H1 (cell line): ENCODE measurements around the gene SEMA3F. TPM values are rescaled to one million over a fixed set of nuclear protein-coding genes. Genes with fewer than 3 reads are reported as not detected.

Experiments
- CTCF ChIA-PET: fragments of 300-600 bp; sonication (Branson Sonifier 250); formaldehyde crosslinking; loops from one replicate; lab custom pipeline; 2021; ENCODE audit not compliant: partially characterized antibody; lab: Charles Lee
- POLR2A ChIA-PET: fragments of 300-600 bp; sonication (Branson Sonifier 250); formaldehyde crosslinking; loops from one replicate; lab custom pipeline; 2021; ENCODE audit warnings: inconsistent platforms; ENCODE audit not compliant: partially characterized antibody; lab: Charles Lee
- DNase-seq, 2 experiments: peaks; one replicate each; pipeline versions ENCODE4 v3.0.0 to v3.0.0-alpha.2; 2010 to 2022; ENCODE audit warnings: low spot score in 2 of 2, low read depth in 1 of 2, mixed read lengths in 1 of 2
- FAIRE-seq: peaks from 2 replicates; lab custom pipeline; 2011; peaks lifted over from hg19 to GRCh38; lab: Jason Lieb, UNC
- H2AFZ ChIP-seq: 2 replicates; pipeline ENCODE4 v1.8.1; 2012; ENCODE audit warnings: low read length, inconsistent platforms
- H2AK5ac ChIP-seq: 2 replicates; pipeline ENCODE4 v1.6.1; 2013; ENCODE audit warnings: low read depth, low read length
- H2BK120ac ChIP-seq: replicated peaks from 2 replicates; pipeline ENCODE3; 2013; ENCODE audit warnings: low read depth, low read length, inconsistent platforms
- H2BK12ac ChIP-seq: 2 replicates; pipeline ENCODE4 v1.6.1; 2013; ENCODE audit warnings: low read depth, low read length
- H2BK15ac ChIP-seq: 2 replicates; pipeline ENCODE4 v1.6.1; 2013; ENCODE audit warnings: low read length
- H2BK20ac ChIP-seq: 2 replicates; pipeline ENCODE4 v1.6.1; 2013; ENCODE audit warnings: low read length
- H2BK5ac ChIP-seq: 2 replicates; pipeline ENCODE4 v1.6.1; 2013; ENCODE audit warnings: low read depth, low read length
- H3K14ac ChIP-seq: 2 replicates; pipeline ENCODE4 v1.6.1; 2013; ENCODE audit warnings: inconsistent platforms; ENCODE audit not compliant: insufficient read length
- H3K18ac ChIP-seq: 2 replicates; pipeline ENCODE4 v1.6.1; 2013; ENCODE audit warnings: low read length; ENCODE audit errors: extremely low read depth
- H3K23ac ChIP-seq: 2 replicates; pipeline ENCODE4 v1.6.1; 2013; ENCODE audit warnings: inconsistent platforms; ENCODE audit not compliant: insufficient read length
- H3K23me2 ChIP-seq: 2 replicates; pipeline ENCODE4 v1.6.1; 2013; ENCODE audit warnings: low read depth, low read length
- H3K27ac ChIP-seq: 2 replicates; pipeline ENCODE4 v1.6.1; 2011; ENCODE audit warnings: low read depth, low read length, inconsistent platforms
- H3K27me3 ChIP-seq, 4 experiments: replicated peaks in 1 of 4; 1 replicate in 1 of 4; 2 replicates in 3 of 4; pipeline versions ENCODE4 v1.6.1 to v1.8.1; 2011 to 2013; ENCODE audit warnings: low read length in 3 of 4, mild to moderate bottlenecking in 3 of 4, inconsistent platforms in 2 of 4, mixed read lengths in 2 of 4, moderate library complexity in 1 of 4; ENCODE audit not compliant: control insufficient read depth in 3 of 4, insufficient read depth in 3 of 4; ENCODE audit errors: extremely low read depth in 1 of 4
- H3K36me3 ChIP-seq, 4 experiments: 2 replicates each; pipeline versions ENCODE4 v1.6.1 to v1.8.1; 2011 to 2013; ENCODE audit warnings: mild to moderate bottlenecking in 4 of 4, low read length in 3 of 4, moderate library complexity in 2 of 4, control low read depth in 1 of 4, inconsistent platforms in 1 of 4; ENCODE audit not compliant: insufficient read depth in 4 of 4, control insufficient read depth in 2 of 4
- H3K4ac ChIP-seq: replicated peaks from 2 replicates; pipeline ENCODE3; 2013; ENCODE audit warnings: low read length, low read depth, mixed read lengths, inconsistent platforms; ENCODE audit not compliant: insufficient read length
- H3K4me1 ChIP-seq, 4 experiments: replicated peaks in 1 of 4; 1 replicate in 1 of 4; 2 replicates in 3 of 4; pipeline versions ENCODE4 v1.6.1 to v1.8.1; 2011 to 2013; ENCODE audit warnings: low read length in 3 of 4, inconsistent platforms in 2 of 4, mixed read lengths in 1 of 4; ENCODE audit not compliant: insufficient read depth in 4 of 4, control insufficient read depth in 3 of 4
- H3K4me2 ChIP-seq, 2 experiments: 2 replicates each; pipeline versions ENCODE4 v1.6.1 to v1.8.1; 2011 to 2013; ENCODE audit warnings: low read depth in 2 of 2, low read length in 2 of 2, control low read depth in 1 of 2, inconsistent platforms in 1 of 2, mild to moderate bottlenecking in 1 of 2; ENCODE audit not compliant: insufficient read depth in 1 of 2
- H3K4me3 ChIP-seq, 4 experiments: fragments of 200-600, 300-600 bp in 1 of 4; sonication (generic), shearing (Covaris generic), sonication (Bioruptor Twin) in 1 of 4; 2 replicates each; pipeline versions ENCODE4 v1.5.1 to v1.8.1; 2011 to 2016; ENCODE audit warnings: low read length in 4 of 4, low read depth in 3 of 4, control low read depth in 2 of 4, inconsistent platforms in 2 of 4, mild to moderate bottlenecking in 2 of 4, mixed read lengths in 1 of 4, moderate library complexity in 1 of 4; ENCODE audit not compliant: insufficient read depth in 2 of 4; ENCODE audit errors: extremely low read depth in 1 of 4
- H3K56ac ChIP-seq: replicated peaks from 2 replicates; pipeline ENCODE3; 2013; ENCODE audit warnings: low read depth, mild to moderate bottlenecking, mixed read lengths, low read length, inconsistent platforms; ENCODE audit not compliant: insufficient read length
- H3K79me1 ChIP-seq: 2 replicates; pipeline ENCODE4 v1.6.1; 2013; ENCODE audit warnings: low read depth, low read length, control low read depth
- H3K79me2 ChIP-seq, 2 experiments: 2 replicates each; pipeline versions ENCODE4 v1.6.1 to v1.8.1; 2012 to 2013; ENCODE audit warnings: low read length in 2 of 2, mild to moderate bottlenecking in 2 of 2, inconsistent platforms in 1 of 2; ENCODE audit not compliant: insufficient read depth in 2 of 2, control insufficient read depth in 1 of 2
- H3K9ac ChIP-seq, 4 experiments: replicated peaks in 1 of 4; 1 replicate in 1 of 4; 2 replicates in 3 of 4; pipeline versions ENCODE4 v1.6.1 to v1.8.1; 2011 to 2013; ENCODE audit warnings: low read depth in 3 of 4, low read length in 3 of 4, control low read depth in 2 of 4, mild to moderate bottlenecking in 2 of 4, moderate library complexity in 2 of 4, inconsistent platforms in 1 of 4; ENCODE audit errors: extremely low read depth in 1 of 4
- H3K9me3 ChIP-seq, 2 experiments: 2 replicates each; pipeline versions ENCODE4 v1.6.1 to v1.8.1; 2012 to 2013; ENCODE audit warnings: mild to moderate bottlenecking in 2 of 2, moderate library complexity in 2 of 2, control low read depth in 1 of 2, inconsistent platforms in 1 of 2, low read depth in 1 of 2, low read length in 1 of 2, mixed read lengths in 1 of 2; ENCODE audit not compliant: insufficient read depth in 2 of 2
- H4K20me1 ChIP-seq, 2 experiments: replicated peaks in 1 of 2; 2 replicates each; pipeline versions ENCODE3 to v1.8.1; 2011 to 2013; ENCODE audit warnings: inconsistent platforms in 2 of 2, low read length in 2 of 2, mild to moderate bottlenecking in 1 of 2; ENCODE audit not compliant: insufficient read depth in 2 of 2, control insufficient read depth in 1 of 2
- H4K5ac ChIP-seq: 2 replicates; pipeline ENCODE4 v1.6.1; 2013; ENCODE audit warnings: low read length, low read depth, mixed read lengths, inconsistent platforms; ENCODE audit not compliant: insufficient read length
- H4K8ac ChIP-seq: 2 replicates; pipeline ENCODE4 v1.8.0; 2013; ENCODE audit warnings: mild to moderate bottlenecking, moderate library complexity, low read length, inconsistent platforms; ENCODE audit not compliant: insufficient read depth; ENCODE audit errors: extremely low read depth
- H4K91ac ChIP-seq: replicated peaks from 2 replicates; pipeline ENCODE3; 2013; ENCODE audit warnings: low read length, mixed read lengths, inconsistent platforms; ENCODE audit not compliant: insufficient read length
- E2F6 ChIP-seq: IDR thresholded peaks from 2 replicates; pipeline ENCODE4 v1.6.1; 2012; ENCODE audit warnings: inconsistent platforms
- GTF2F1 ChIP-seq: IDR thresholded peaks from 2 replicates; pipeline ENCODE4 v1.6.1; 2012; ENCODE audit warnings: low read depth, low read length, improper control_type of control experiment, borderline replicate concordance
- KDM4A ChIP-seq: IDR thresholded peaks from one replicate; pipeline ENCODE4 v1.7.1; 2012; ENCODE audit warnings: low read depth, mild to moderate bottlenecking, moderate library complexity, low read length, inconsistent platforms; ENCODE audit not compliant: severe bottlenecking
- MAFK ChIP-seq: IDR thresholded peaks from 2 replicates; pipeline ENCODE4 v1.6.1; 2012; ENCODE audit warnings: low read depth, mild to moderate bottlenecking, improper control_type of control experiment, low read length
- MAX ChIP-seq: IDR thresholded peaks from 2 replicates; pipeline ENCODE4 v1.6.1; 2012; ENCODE audit warnings: inconsistent platforms
- NANOG ChIP-seq: IDR thresholded peaks from 2 replicates; pipeline ENCODE4 v1.6.1; 2011; ENCODE audit warnings: low read length, low read depth, mild to moderate bottlenecking, inconsistent platforms; ENCODE audit not compliant: insufficient read depth, poor library complexity, severe bottlenecking
- PHF8 ChIP-seq: fragments of 200-600 bp; sonication (generic); conservative IDR thresholded peaks from 2 replicates; pipeline ENCODE4 v1.7.1; 2012; ENCODE audit warnings: low read depth, mild to moderate bottlenecking, inconsistent platforms, low read length, moderate library complexity
- RFX5 ChIP-seq: IDR thresholded peaks from 2 replicates; pipeline ENCODE4 v1.6.1; 2011; ENCODE audit warnings: low read depth, low read length, improper control_type of control experiment, borderline replicate concordance
- SAP30 ChIP-seq: fragments of 300-600 bp; sonication (generic); IDR thresholded peaks from 2 replicates; pipeline ENCODE4 v1.7.1; 2012; ENCODE audit warnings: low read length, moderate library complexity, mild to moderate bottlenecking, inconsistent platforms; ENCODE audit not compliant: insufficient read depth, insufficient replicate concordance
- SP1 ChIP-seq: IDR thresholded peaks from 2 replicates; pipeline ENCODE4 v1.6.1; 2011; ENCODE audit warnings: low read depth, low read length
- SP4 ChIP-seq: IDR thresholded peaks from 2 replicates; pipeline ENCODE4 v1.6.1; 2012; ENCODE audit warnings: low read length, inconsistent platforms
- TEAD4 ChIP-seq: IDR thresholded peaks from 2 replicates; pipeline ENCODE4 v1.6.1; 2012; ENCODE audit warnings: low read depth, low read length, inconsistent platforms, mixed read lengths
- WGBS, 2 experiments: shearing (Covaris generic) in 1 of 2; methylation state at CpG; one replicate each; pipeline versions ENCODE4 v1.1.6 to v1.1.7; 2013 to 2015; ENCODE audit warnings: low lambda C conversion rate in 2 of 2, mixed read lengths in 2 of 2, inconsistent platforms in 1 of 2, low coverage in 1 of 2, missing lambda C conversion rate in 1 of 2; ENCODE audit not compliant: insufficient replicate concordance in 2 of 2, insufficient coverage in 1 of 2, insufficient read length in 1 of 2; ENCODE audit errors: extremely low coverage in 1 of 2, missing lambda C conversion rate in 1 of 2; 5-methylcytosine and 5-hydroxymethylcytosine counted together
- polyA plus RNA-seq, 7 experiments: library from polyadenylated mRNA; depleted of rRNA in 3 of 7; stranded (reverse) in 5 of 7; unstranded in 2 of 7; fragments of >200 nt in 5 of 7; fragments of 200-250 nt in 2 of 7; gene quantifications; 1 replicate in 5 of 7; 2 replicates in 1 of 7; 4 replicates in 1 of 7; pipeline versions ENCODE4 v1.2.1 to v1.2.3, GENCODE V29; 2011 to 2013; ENCODE audit warnings: missing spikeins in 2 of 7, mixed read lengths in 2 of 7
- total RNA-seq: library from RNA; stranded (reverse); fragmentation: NEBNext Ultra II Directional; extraction: Animal tissue kit (Norgen Biotek cat#: 25700); gene quantifications from 2 replicates; pipeline ENCODE4 v1.2.1, GENCODE V29; 2021

SEMA3F gene
- total and polyA plus RNA-seq, 2 of the 8 experiments (the other 6 are each of a cell fraction or from before 2014, with no cell fraction given) = 20.3 to 37.0 TPM

GRCh38 chr3:50210176-50210509, 55.0 kb downstream of the SEMA3F start:
- H3K27me3 ChIP-seq = peaks cover 2 to 23% (median 17%) of the 10 kb centered on the region in 4 experiments
- H3K18ac ChIP-seq = no peak overlapping the region; the same call in 1 of the 2 replicates
- no peak overlapping the region for H3K56ac ChIP-seq
- H3K27ac ChIP-seq = no peak overlapping the region
- H4K5ac ChIP-seq = no peak overlapping the region
- H2BK20ac ChIP-seq = peak overlapping the region; percentile 25; the same call in 1 of the 2 replicates
- H3K79me1 ChIP-seq = no peaks in the 10 kb centered on the region
- H2BK15ac ChIP-seq = no peak overlapping the region
- POLR2A ChIA-PET = interaction anchor here (1.2 to 4.3 kb wide), 4 partner anchors 15 to 90 kb away, joined by 3 to 20 read pairs (median 4); no protein-coding TSS in a partner anchor
- no peak overlapping the region for H2BK120ac ChIP-seq
- no peaks in the 10 kb centered on the region for H3K36me3 ChIP-seq
- H3K9me3 ChIP-seq = no peaks in the 10 kb centered on the region
- H3K23ac ChIP-seq = no peak overlapping the region
- H3K14ac ChIP-seq = no peak overlapping the region
- H4K8ac ChIP-seq = no peak overlapping the region
- FAIRE-seq = no peak
- 79% methylated on average over 5 of the region's 5 CpGs; no CpG with 5 or more reads in 1 of the 2 experiments for WGBS, 2 experiments
- CTCF ChIA-PET = interaction anchor here (0.6 to 48.1 kb wide), 12 partner anchors 4 to 1109 kb away, joined by 3 to 2149 read pairs (median 6); partner anchors contain the start of genes GNAI2, GNAT1, HYAL2 and LSMEM2
- H3K4me2 ChIP-seq = 0 out of 4 replicates have a peak overlapping the region, but pooled peaks of 1 of the 2 experiments have one; percentile 15
- peaks cover 6% of the 10 kb centered on the region for H3K23me2 ChIP-seq
- H2BK12ac ChIP-seq = peak overlapping the region; percentile 75; the same call in 1 of the 2 replicates
- H3K4ac ChIP-seq = no peak overlapping the region
- 0 out of 2 replicates have a peak overlapping the region, but pooled peaks have one; percentile 12 for H2BK5ac ChIP-seq
- peak overlapping the region; percentile 62 for H4K91ac ChIP-seq
- H3K4me1 ChIP-seq = peaks cover 0 to 23% (median 17%) of the 10 kb centered on the region in 4 experiments; a peak in 6 of 7 replicates
- H4K20me1 ChIP-seq = no peaks in the 10 kb centered on the region
- no peak overlapping the region for H2AK5ac ChIP-seq
- H3K9ac ChIP-seq = no peak overlapping the region
- no peaks in the 10 kb centered on the region for H3K79me2 ChIP-seq
- H3K4me3 ChIP-seq = no peak overlapping the region
- DNase-seq = no peak
- H2AFZ ChIP-seq = no peak overlapping the region
- no peak for TF ChIP-seq RFX5
- TF ChIP-seq GTF2F1 = no peak
- TF ChIP-seq MAX = no peak
- TF ChIP-seq PHF8 = no peak
- TF ChIP-seq KDM4A = no peak
- TF ChIP-seq SP4 = no peak
- TF ChIP-seq TEAD4 = no peak
- TF ChIP-seq SAP30 = no peak
- TF ChIP-seq MAFK = no peak
- TF ChIP-seq E2F6 = no peak
- no peak for TF ChIP-seq NANOG
- no peak for TF ChIP-seq SP1
